HG02943 (cell line): Measurements from ENCODE around the gene PNMA6A.
"Not testable (repeated sequence)": the region's sequence is repeated elsewhere in the genome, so short reads cannot be mapped to it uniquely, and the experiment has no call there.

ENCODE experiments used
- ATAC-seq: cut with Tn5 transposase; IDR thresholded peaks from one replicate; pipeline ENCODE4 v1.9.1; 2021; ENCODE audit warnings: mild to moderate bottlenecking, low read depth, moderate library complexity; ENCODE audit not compliant: unreplicated experiment

PNMA6A gene

GRCh38 chrX:153074935-153075334 is 2.7 kb downstream of the PNMA6A start:
- ATAC-seq, result no peak

DNA sequence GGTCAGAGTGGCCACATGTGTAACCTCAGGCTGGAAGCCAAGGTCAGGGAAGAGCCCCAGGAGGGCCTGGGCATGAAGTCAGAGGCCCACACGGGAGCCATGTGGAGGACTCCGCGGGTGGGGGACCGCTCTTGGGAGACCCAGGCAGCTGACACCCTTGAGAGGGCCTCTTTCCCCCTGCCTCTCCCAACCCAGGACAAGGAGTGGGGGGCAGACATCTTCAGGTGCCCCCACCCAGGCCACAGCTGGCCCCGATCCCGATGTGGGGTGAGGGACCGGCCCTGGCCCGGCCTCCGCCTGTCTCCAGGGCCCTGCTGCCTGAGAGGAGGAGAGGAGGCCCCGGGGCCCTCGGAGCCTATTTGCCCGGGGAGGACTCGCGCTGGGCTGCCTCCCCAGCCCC is 3.1 kb downstream of the PNMA6A start:
- ATAC-seq, result no peak

- not testable (repeated sequence) for ATAC-seq
Measured at GRCh38 chrX:153077437-153078135, 5.3 kb downstream of the PNMA6A start.

DNA sequence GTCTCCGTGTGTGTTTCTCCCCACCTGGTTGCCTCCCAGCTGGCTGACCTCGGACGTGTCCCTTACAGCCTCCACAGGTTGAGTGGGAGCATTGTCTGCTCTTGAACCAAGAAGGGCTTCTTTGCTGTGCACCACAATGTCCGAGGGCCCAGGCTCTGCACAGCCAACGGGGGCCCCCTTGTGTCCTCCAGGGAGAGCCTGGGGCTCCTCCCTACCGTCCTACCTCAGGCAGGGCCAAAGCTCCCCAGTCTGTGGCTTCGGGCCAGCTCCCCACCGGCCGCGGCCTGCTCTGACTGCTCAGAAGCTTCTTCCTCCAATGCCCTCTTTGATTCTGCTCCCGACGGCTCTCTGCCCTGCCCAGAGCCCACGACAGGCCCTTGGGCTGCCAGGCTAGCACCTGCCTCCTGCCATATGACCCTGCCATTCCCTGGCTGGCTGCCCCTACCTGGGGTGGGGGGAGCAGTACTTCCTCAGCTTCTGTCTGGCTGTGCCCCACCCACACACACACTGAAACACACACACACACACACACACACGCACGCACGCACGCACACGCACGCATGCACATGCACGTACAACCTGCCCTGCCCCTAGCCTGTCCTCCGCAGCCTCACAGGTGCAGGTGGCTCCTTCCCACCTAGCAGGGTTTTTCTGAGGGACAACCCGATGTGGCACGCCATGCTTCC is 11.1 kb downstream of the PNMA6A start:
- not testable (repeated sequence) for ATAC-seq

- no peak for ATAC-seq
Measured at GRCh38 chrX:153102418-153102817, 30.2 kb downstream of the PNMA6A start.

GRCh38 chrX:153104959-153105358 is 32.7 kb downstream of the PNMA6A start:
- ATAC-seq, result not testable (repeated sequence)

GRCh38 chrX:153106092-153106801 is 34.0 kb downstream of the PNMA6A start:
- ATAC-seq, result not testable (repeated sequence)

DNA sequence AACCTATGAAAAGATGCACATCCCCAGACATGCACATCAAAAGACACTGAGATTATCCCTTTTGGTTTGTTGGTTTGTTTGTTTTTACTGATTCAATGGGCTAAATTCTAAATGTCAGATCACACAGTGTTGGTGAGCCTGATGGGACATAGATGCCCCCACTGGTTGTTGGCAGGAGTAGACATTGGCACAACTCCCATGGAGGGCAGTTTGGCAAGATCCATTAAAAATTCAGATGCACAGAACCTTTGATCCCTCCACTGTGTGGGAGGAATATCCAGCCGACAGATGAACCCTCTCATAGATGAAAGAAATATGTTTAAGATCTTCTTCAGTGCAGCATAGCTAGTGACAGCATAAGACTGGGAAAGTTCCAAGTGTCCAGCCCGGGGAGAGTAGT is 38.5 kb downstream of the PNMA6A start:
- ATAC-seq, result not testable (repeated sequence)

- not testable (repeated sequence) for ATAC-seq
Measured at GRCh38 chrX:153113851-153114250, 41.6 kb downstream of the PNMA6A start.

GRCh38 chrX:153117754-153118153 is 45.5 kb downstream of the PNMA6A start:
- ATAC-seq, result not testable (repeated sequence)

GRCh38 chrX:153120230-153120629 is 48.0 kb downstream of the PNMA6A start:
- not testable (repeated sequence) for ATAC-seq

DNA sequence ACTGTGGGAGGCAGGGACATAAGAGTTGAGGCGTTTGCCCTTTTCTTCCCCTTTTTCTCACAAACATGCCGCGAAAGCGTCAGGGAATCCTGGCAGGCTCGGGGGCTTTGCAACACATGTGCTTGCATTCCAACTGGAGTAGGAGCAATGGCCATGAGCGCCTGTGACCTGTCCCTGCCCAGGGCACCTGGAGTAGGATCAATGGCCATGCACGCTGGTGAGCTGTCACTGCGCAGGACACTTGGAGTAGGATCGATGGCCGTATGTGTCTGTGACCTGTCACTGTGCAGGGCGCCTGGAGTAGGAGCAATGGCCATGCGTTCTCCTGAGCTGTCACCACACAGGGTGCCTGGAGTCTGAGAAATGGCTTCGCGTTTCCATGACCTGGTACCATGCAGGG is 51.2 kb downstream of the PNMA6A start:
- ATAC-seq, result not testable (repeated sequence)
